Nephron progenitor cell (in vitro differentiated cells): ENCODE measurements around the gene IFFO2.
"Not testable (repeated sequence)": the region's sequence is repeated elsewhere in the genome, so short reads cannot be mapped to it uniquely, and the experiment has no call there.

Experiments used
- DNase-seq: peaks from one replicate; pipeline ENCODE4 v3.0.0; 2021
- H3K27ac Mint-ChIP-seq: 2 replicates; pipeline ENCODE4 v1.8.0; 2021; ENCODE audit warnings: mild to moderate bottlenecking, moderate library complexity, mixed read lengths
- H3K27me3 Mint-ChIP-seq: 2 replicates; pipeline ENCODE4 v1.8.0; 2021; ENCODE audit warnings: mild to moderate bottlenecking, low read depth, mixed read lengths; ENCODE audit not compliant: poor library complexity
- H3K36me3 Mint-ChIP-seq: 2 replicates; pipeline ENCODE4 v1.8.0; 2021; ENCODE audit warnings: low read depth, mixed read lengths
- H3K4me1 Mint-ChIP-seq: 2 replicates; pipeline ENCODE4 v1.8.0; 2021; ENCODE audit warnings: mixed read lengths
- H3K4me3 Mint-ChIP-seq: 2 replicates; pipeline ENCODE4 v1.8.0; 2021; ENCODE audit warnings: mild to moderate bottlenecking, moderate library complexity, mixed read lengths
- H3K9me3 Mint-ChIP-seq: 2 replicates; pipeline ENCODE4 v1.8.0; 2021; ENCODE audit warnings: mild to moderate bottlenecking, moderate library complexity, mixed read lengths
- TF ChIP-seq, protein P1 (sequence below): fragments of 200-600 bp; sonication (generic); IDR thresholded peaks from 2 replicates; pipeline ENCODE4 v1.5.0; 2021; ENCODE audit warnings: antibody characterized with exemption

IFFO2 gene

DNA sequence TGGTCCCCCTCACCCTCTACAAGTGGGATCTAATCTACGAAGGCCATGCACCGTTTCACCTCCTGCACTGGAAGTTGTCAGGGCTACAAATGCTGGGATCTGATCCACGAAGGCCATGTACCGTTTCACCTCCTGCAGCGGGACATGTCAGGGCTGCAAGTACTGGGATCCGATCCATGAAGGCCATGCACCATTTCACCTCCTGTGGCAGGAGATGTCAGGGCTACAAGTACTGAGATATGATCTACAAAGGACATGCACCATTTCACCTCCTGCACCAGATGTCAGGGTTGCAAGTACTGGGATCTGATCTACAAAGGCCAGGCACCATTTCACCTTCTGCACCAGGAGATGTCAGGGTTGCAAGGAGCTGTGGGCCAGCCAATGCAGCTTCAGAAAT is 61.2 kb downstream of the IFFO2 start:
- Mint-ChIP-seq H3K27me3 (peaks cover 13% of the 10 kb centered on the region), H3K4me3 (no peak overlapping the region), H3K27ac (no peak overlapping the region), H3K9me3 (no peaks in the 10 kb centered on the region), H3K4me1 (peaks cover 11% of the 10 kb centered on the region), H3K36me3 (no peaks in the 10 kb centered on the region)
- DNase-seq = no peak
- TF ChIP-seq, protein P1, sequence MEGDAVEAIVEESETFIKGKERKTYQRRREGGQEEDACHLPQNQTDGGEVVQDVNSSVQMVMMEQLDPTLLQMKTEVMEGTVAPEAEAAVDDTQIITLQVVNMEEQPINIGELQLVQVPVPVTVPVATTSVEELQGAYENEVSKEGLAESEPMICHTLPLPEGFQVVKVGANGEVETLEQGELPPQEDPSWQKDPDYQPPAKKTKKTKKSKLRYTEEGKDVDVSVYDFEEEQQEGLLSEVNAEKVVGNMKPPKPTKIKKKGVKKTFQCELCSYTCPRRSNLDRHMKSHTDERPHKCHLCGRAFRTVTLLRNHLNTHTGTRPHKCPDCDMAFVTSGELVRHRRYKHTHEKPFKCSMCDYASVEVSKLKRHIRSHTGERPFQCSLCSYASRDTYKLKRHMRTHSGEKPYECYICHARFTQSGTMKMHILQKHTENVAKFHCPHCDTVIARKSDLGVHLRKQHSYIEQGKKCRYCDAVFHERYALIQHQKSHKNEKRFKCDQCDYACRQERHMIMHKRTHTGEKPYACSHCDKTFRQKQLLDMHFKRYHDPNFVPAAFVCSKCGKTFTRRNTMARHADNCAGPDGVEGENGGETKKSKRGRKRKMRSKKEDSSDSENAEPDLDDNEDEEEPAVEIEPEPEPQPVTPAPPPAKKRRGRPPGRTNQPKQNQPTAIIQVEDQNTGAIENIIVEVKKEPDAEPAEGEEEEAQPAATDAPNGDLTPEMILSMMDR = no peak

DNA sequence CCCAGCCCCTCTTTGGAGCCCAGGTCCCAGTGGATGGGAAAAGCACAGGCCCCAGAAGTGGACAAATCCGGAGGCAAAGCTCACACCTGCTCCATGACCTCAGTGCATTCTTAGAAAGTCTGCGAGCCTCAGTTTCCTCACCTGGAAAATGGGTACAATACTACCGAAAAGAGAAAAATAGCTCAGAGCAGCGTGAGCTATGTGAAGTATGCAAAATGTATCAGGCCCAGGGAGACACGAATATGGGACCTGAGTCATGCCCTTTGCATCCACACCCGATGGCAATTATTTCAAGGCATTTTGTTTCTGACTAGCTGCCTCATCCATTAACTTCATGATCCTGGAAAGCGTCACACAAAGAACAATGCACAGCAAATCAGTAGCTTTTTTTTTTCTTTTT is 63.4 kb downstream of the IFFO2 start:
- peaks cover 16% of the 10 kb centered on the region for H3K27me3 Mint-ChIP-seq
- no peak overlapping the region for H3K4me3 Mint-ChIP-seq
- peaks cover 11% of the 10 kb centered on the region for H3K4me1 Mint-ChIP-seq
- no peak for DNase-seq
- TF ChIP-seq, protein P1 = no peak
- H3K27ac Mint-ChIP-seq = peak overlapping the region; percentile 71
- H3K36me3 Mint-ChIP-seq = no peaks in the 10 kb centered on the region
- H3K9me3 Mint-ChIP-seq = no peaks in the 10 kb centered on the region

DNA sequence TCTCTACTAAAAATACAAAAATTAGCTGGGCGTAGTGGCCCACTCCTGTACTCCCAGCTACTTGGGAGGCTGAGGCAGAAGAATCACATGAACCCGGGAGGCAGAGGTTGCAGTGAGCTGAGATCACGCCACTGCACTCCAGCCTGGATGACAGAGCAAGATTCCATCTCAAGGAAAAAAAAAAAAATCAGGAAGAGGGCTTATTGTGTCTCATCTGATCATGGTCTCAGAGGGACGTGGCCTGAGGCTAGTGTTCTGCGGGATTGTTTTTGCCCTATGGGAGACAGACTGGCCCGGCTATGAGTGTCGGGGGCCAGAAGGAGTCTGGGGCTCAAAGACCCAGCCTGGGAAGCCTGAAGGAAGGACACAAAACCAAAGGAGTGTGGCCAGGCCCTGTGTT is 64.6 kb downstream of the IFFO2 start:
- not testable (repeated sequence) for H3K4me3 Mint-ChIP-seq, H3K9me3 Mint-ChIP-seq, DNase-seq, H3K36me3 Mint-ChIP-seq
- H3K27ac Mint-ChIP-seq = peak overlapping the region; percentile 83
- H3K4me1 Mint-ChIP-seq = peaks cover 11% of the 10 kb centered on the region
- peaks cover 13% of the 10 kb centered on the region for H3K27me3 Mint-ChIP-seq

- Mint-ChIP-seq H3K4me1 (peaks cover 11% of the 10 kb centered on the region), H3K4me3 (no peak overlapping the region), H3K27me3 (peaks cover 13% of the 10 kb centered on the region), H3K9me3 (no peaks in the 10 kb centered on the region), H3K36me3 (no peaks in the 10 kb centered on the region), H3K27ac (peak overlapping the region; percentile 34)
- TF ChIP-seq, protein P1 = no peak
- no peak for DNase-seq
These were observed 65.1 kb downstream of the IFFO2 start for GRCh38 chr1:18891426-18891780.

DNA sequence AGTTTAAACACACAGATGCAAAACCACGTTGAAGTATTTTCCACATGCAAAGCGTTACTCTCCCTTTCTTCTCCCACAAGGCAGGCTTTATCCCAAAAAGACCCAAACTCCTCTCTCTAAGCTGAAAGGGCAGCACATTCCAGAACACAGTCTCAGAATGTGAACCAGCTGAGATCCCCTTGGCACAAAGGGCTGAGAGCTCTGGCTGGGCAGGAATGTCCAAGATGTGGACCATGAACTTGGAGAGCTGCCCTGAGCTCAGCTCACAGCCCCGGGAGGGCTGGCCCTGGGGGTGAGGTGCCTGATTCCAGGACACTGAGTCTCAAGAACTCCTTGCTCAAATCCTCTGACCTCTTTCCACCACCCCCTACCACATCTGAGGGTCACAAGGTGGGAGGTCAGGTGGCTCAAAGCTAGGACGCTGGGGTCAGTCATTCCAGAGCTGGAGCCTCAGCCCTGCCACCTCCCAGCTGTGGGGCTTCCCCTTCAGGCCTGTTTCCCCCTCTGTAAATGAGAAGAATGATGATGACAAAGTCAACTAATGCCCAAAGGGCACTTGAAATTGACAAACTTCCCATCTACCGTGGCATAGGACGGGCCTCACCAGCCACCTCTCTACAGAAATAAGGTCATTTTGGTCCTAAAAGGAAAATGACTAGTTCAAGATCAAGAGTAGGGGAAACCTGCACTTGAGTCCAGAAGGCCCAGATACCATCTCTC is 65.6 kb downstream of the IFFO2 start:
- no peaks in the 10 kb centered on the region for H3K36me3 Mint-ChIP-seq
- peak overlapping the region; percentile 34 for H3K27ac Mint-ChIP-seq
- TF ChIP-seq, protein P1 = no peak
- H3K9me3 Mint-ChIP-seq = no peaks in the 10 kb centered on the region
- no peak for DNase-seq
- H3K27me3 Mint-ChIP-seq = peaks cover 14% of the 10 kb centered on the region
- no peak overlapping the region for H3K4me3 Mint-ChIP-seq
- peaks cover 11% of the 10 kb centered on the region for H3K4me1 Mint-ChIP-seq

DNA sequence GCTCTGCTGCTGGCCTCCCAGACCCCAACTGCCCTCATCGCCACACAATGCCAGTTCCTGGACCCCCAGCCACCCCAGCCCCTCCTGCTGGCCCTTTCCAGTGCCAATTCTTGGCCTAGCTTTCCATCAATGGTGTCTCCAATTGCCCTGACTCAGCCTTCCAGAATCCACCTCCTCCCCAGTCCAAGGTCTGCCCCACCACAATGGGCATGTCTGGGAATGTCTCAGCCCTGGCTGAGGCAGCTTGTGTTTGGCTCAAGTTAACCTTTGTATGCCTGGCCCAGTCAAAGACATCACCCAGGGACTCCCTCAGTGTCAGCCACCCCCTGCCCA is 70.5 kb downstream of the IFFO2 start:
- no peaks in the 10 kb centered on the region for H3K9me3 Mint-ChIP-seq
- H3K4me1 Mint-ChIP-seq = no peaks in the 10 kb centered on the region
- peaks cover 39% of the 10 kb centered on the region for H3K27me3 Mint-ChIP-seq
- H3K27ac Mint-ChIP-seq = peak overlapping the region; percentile 39
- no peaks in the 10 kb centered on the region for H3K36me3 Mint-ChIP-seq
- TF ChIP-seq, protein P1 = no peak
- DNase-seq = no peak
- H3K4me3 Mint-ChIP-seq = no peak overlapping the region
